HepG2 (cell line): ENCODE results near the gene OR4N5. TPM values are rescaled to one million over a fixed set of nuclear protein-coding genes. Genes with fewer than 3 reads are reported as not detected.

Experiments used
- ATAC-seq: fragments of 200-7000 bp; cut with Tn5 transposase; 3 replicates; pipeline ENCODE4 v1.9.1; 2020; ENCODE audit warnings: mild to moderate bottlenecking, moderate library complexity
- BruUV-seq: library from RNA; stranded (reverse); fragments of 400-500 nt; replicated peaks from 2 replicates; lab custom pipeline; 2021; lab: Mats Ljungman, UMichigan
- CTCF ChIA-PET: fragments of 300-600 bp; formaldehyde crosslinking; extraction: SDS; loops from one replicate; lab custom pipeline; 2021; ENCODE audit warnings: low total read pairs, inconsistent platforms, low intra/inter-chr PET ratio; lab: Yijun Ruan, JAX
- POLR2A ChIA-PET: fragments of 350-600 bp; sonication (Branson Sonifier 250); formaldehyde crosslinking; loops from one replicate; lab custom pipeline; 2020; ENCODE audit warnings: antibody characterized with exemption, inconsistent platforms; lab: Yijun Ruan, JAX
- DNase-seq: peaks from one replicate; pipeline ENCODE4 v3.0.0-alpha.2; 2015; ENCODE audit warnings: low spot score
- FAIRE-seq: peaks from 3 replicates; lab custom pipeline; 2011; peaks lifted over from hg19 to GRCh38; lab: Jason Lieb, UNC
- H2AFZ ChIP-seq: one replicate; pipeline ENCODE4 v1.6.1; 2011; ENCODE audit warnings: low read length, inconsistent platforms
- H3K27ac ChIP-seq: fragments of 300-600 bp; 3 replicates; pipeline ENCODE4 v1.8.0; 2011; ENCODE audit warnings: mixed run types, mild to moderate bottlenecking, mixed read lengths, low read length, inconsistent platforms; ENCODE audit not compliant: insufficient read depth; ENCODE audit errors: extremely low read length
- H3K27me3 ChIP-seq, 2 experiments: fragments of 200-600 bp in 1 of 2; 2 replicates in 1 of 2; 3 replicates in 1 of 2; pipeline versions ENCODE4 v1.6.0 to v1.8.0; 2011; ENCODE audit warnings: low read length in 2 of 2, mild to moderate bottlenecking in 2 of 2, moderate library complexity in 2 of 2, inconsistent platforms in 1 of 2; ENCODE audit not compliant: insufficient read depth in 2 of 2, control insufficient read depth in 1 of 2
- H3K36me3 ChIP-seq, 2 experiments: fragments of 200-600 bp in 1 of 2; replicated peaks in 1 of 2; 2 replicates in 1 of 2; 3 replicates in 1 of 2; pipeline versions ENCODE4 v1.5.1 to v1.8.0; 2011; ENCODE audit warnings: low read length in 2 of 2, inconsistent platforms in 1 of 2; ENCODE audit not compliant: insufficient read depth in 2 of 2, control insufficient read depth in 1 of 2
- H3K4me1 ChIP-seq: 2 replicates; pipeline ENCODE4 v1.5.1; 2012; ENCODE audit warnings: low read length, inconsistent platforms; ENCODE audit not compliant: insufficient read depth
- H3K4me2 ChIP-seq: 2 replicates; pipeline ENCODE4 v1.6.0; 2011; ENCODE audit warnings: low read depth, low read length, inconsistent platforms
- H3K4me3 ChIP-seq, 3 experiments: fragments of 200-600 bp in 1 of 3; sonication (generic), shearing (Covaris generic) in 1 of 3; replicated peaks in 1 of 3; 2 replicates each; pipeline ENCODE4 v1.5.1; 2011 to 2016; ENCODE audit warnings: low read length in 3 of 3, inconsistent platforms in 2 of 3, low read depth in 2 of 3, mild to moderate bottlenecking in 2 of 3, control low read depth in 1 of 3, mixed read lengths in 1 of 3; ENCODE audit not compliant: insufficient read depth in 1 of 3
- H3K79me2 ChIP-seq: one replicate; pipeline ENCODE4 v1.6.1; 2011; ENCODE audit warnings: low read length, inconsistent platforms; ENCODE audit not compliant: insufficient read depth
- H3K9ac ChIP-seq: 2 replicates; pipeline ENCODE4 v1.6.0; 2011; ENCODE audit warnings: mild to moderate bottlenecking, low read depth, low read length, inconsistent platforms; ENCODE audit not compliant: insufficient read depth
- H3K9me3 ChIP-seq: 2 replicates; pipeline ENCODE4 v1.5.1; 2012; ENCODE audit warnings: mild to moderate bottlenecking, low read length
- H4K20me1 ChIP-seq: 2 replicates; pipeline ENCODE4 v1.6.0; 2011; ENCODE audit warnings: inconsistent platforms, mild to moderate bottlenecking, low read length, moderate library complexity; ENCODE audit not compliant: insufficient read depth
- ZNF431 ChIP-seq: sonication (generic); formaldehyde crosslinking; IDR thresholded peaks from 2 replicates; pipeline ENCODE4 v1.9.0; 2022; ENCODE audit warnings: missing genetic modification reagents, low read depth, mild to moderate bottlenecking, borderline replicate concordance
- ZNF713 ChIP-seq: sonication (generic); formaldehyde crosslinking; IDR thresholded peaks from 2 replicates; pipeline ENCODE4 v1.4.0; 2020; ENCODE audit warnings: mild to moderate bottlenecking, missing genetic modification reagents
- WGBS: methylation state at CpG from one replicate; pipeline ENCODE4 v1.1.6; 2017; ENCODE audit warnings: low lambda C conversion rate; 5-methylcytosine and 5-hydroxymethylcytosine counted together
- in situ Hi-C: cut with HindIII; loops from 2 replicates; pipeline ENCODE4 v1.10.0; 2017; ENCODE audit warnings: low pct_unique_long_range_greater_than_20kb; ENCODE audit not compliant: extremely low pct_ligation_motif_present
- intact Hi-C: fragments of 100-400 bp; cut with micrococcal nuclease; formaldehyde crosslinking; loops from one replicate; pipeline ENCODE4 v1.10.0; 2022; ENCODE audit not compliant: unreplicated experiment
- polyA plus RNA-seq, 8 experiments: library from polyadenylated mRNA; depleted of rRNA in 3 of 8; stranded (reverse) in 7 of 8; unstranded in 1 of 8; fragments of >200 nt; fragmentation: Illumina TruSeq in 4 of 8; extraction: Trizol in 4 of 8; gene quantifications; 2 replicates each; pipeline versions ENCODE4 v1.2.1 to v1.2.3, GENCODE V29; 2011 to 2016; ENCODE audit warnings: low read depth in 4 of 8, missing spikeins in 1 of 8, mixed read lengths in 1 of 8; ENCODE audit not compliant: insufficient read depth in 1 of 8
- total RNA-seq, 5 experiments: library from RNA; depleted of rRNA; stranded (reverse); fragments of >200 nt; fragmentation: Illumina TruSeq; extraction: Trizol; gene quantifications; 2 replicates each; pipeline ENCODE4 v1.2.3, GENCODE V29; 2016; ENCODE audit warnings: low read depth in 1 of 5
- TF ChIP-seq, protein P1 (sequence below), 2 experiments: IDR thresholded peaks; 2 replicates each; pipeline ENCODE4 v1.6.1; 2011 to 2012; ENCODE audit warnings: low read length in 2 of 2, borderline replicate concordance in 1 of 2, low read depth in 1 of 2, mild to moderate bottlenecking in 1 of 2, moderate library complexity in 1 of 2

OR4N5 gene
- total and polyA plus RNA-seq, 2 of the 13 experiments (the other 11 are each of a cell fraction or from before 2014, with no cell fraction given), result not detected

DNA sequence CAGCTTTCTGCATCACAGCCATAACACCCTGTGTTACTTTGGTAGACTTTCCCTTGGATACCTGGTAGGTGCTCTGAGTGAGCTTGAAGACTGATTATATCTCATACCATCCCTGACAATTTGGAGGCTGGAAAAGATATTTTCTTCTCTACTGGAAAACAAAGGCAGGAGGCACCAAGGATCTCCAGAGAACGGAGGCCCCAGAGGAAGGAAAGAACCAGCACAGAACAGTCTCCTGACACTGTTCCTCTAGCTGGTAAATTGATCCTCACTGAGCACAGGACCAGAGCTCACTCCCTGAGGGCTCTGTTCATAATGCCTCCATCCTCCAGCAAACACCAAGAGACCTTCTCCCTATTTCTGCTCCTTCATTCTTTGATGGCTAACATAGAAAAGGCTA lies 52.0 kb downstream of the OR4N5 start, which contains the start of gene OR11G2:
OR11G2 (plus strand) TSS at position 301 of the 400 bp plus-strand sequence. CDS start 6,542 bp downstream, outside the sequence.
- CTCF ChIA-PET, result no interaction called here

DNA sequence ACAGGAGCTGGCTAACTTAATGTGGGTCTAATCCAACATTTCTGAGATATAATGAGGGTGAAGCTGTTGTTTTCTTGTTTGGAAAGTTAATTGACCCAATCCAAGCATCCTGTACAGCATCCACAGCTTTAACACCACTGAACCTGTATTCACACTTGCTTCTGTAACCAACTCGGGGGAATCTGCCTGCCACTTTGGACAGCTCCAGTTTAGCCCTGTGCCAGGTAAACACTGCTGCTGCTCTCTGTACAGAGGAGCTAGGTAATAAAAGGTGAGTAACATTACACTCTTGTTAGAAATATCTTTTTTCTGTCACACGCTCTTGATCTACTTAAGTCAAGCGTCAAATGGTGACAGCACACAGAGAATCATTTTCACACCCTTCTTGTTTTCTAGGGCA lies 52.8 kb downstream of the OR4N5 start:
- H4K20me1 ChIP-seq, result no peaks in the 10 kb centered on the region
- no peak overlapping the region for H3K9ac ChIP-seq
- ChIA-PET CTCF (no interaction called here), POLR2A (no interaction called here)
- BruUV-seq, result no TSS peak
- intact Hi-C loops (no loop called here), in situ Hi-C loops (no loop called here)
- H3K9me3 ChIP-seq, result no peaks in the 10 kb centered on the region
- WGBS, result 4% methylated on average over 3 of the region's 3 CpGs
- H3K79me2 ChIP-seq, result no peaks in the 10 kb centered on the region
- peak; percentile 34 for FAIRE-seq
- H3K27me3 ChIP-seq, result no peaks in the 10 kb centered on the region
- no peak for DNase-seq
- H3K27ac ChIP-seq, result no peak overlapping the region
- H3K4me1 ChIP-seq, result no peaks in the 10 kb centered on the region
- no peak overlapping the region for H3K4me2 ChIP-seq
- H3K4me3 ChIP-seq, result no peak overlapping the region
- H3K36me3 ChIP-seq, result no peaks in the 10 kb centered on the region
- no peak for ATAC-seq
- H2AFZ ChIP-seq, result no peak overlapping the region
- no peak for TF ChIP-seq ZNF713 (CRISPR knock-in tag)
- TF ChIP-seq, protein P1, sequence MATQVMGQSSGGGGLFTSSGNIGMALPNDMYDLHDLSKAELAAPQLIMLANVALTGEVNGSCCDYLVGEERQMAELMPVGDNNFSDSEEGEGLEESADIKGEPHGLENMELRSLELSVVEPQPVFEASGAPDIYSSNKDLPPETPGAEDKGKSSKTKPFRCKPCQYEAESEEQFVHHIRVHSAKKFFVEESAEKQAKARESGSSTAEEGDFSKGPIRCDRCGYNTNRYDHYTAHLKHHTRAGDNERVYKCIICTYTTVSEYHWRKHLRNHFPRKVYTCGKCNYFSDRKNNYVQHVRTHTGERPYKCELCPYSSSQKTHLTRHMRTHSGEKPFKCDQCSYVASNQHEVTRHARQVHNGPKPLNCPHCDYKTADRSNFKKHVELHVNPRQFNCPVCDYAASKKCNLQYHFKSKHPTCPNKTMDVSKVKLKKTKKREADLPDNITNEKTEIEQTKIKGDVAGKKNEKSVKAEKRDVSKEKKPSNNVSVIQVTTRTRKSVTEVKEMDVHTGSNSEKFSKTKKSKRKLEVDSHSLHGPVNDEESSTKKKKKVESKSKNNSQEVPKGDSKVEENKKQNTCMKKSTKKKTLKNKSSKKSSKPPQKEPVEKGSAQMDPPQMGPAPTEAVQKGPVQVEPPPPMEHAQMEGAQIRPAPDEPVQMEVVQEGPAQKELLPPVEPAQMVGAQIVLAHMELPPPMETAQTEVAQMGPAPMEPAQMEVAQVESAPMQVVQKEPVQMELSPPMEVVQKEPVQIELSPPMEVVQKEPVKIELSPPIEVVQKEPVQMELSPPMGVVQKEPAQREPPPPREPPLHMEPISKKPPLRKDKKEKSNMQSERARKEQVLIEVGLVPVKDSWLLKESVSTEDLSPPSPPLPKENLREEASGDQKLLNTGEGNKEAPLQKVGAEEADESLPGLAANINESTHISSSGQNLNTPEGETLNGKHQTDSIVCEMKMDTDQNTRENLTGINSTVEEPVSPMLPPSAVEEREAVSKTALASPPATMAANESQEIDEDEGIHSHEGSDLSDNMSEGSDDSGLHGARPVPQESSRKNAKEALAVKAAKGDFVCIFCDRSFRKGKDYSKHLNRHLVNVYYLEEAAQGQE (IDR thresholded peaks at IDR 0.05; ENCODE audit: borderline replicate concordance in 1 of 2, low read depth in 1 of 2, low read length in 2 of 2), result peak in 1 of 2 experiments; percentile 77; a peak in 3 of 4 replicates

More for the DNA sequence above, 52.0 kb downstream of the OR4N5 start, which contains the start of gene OR11G2:
- POLR2A ChIA-PET, result no interaction called here
- DNase-seq, result no peak
- no peak for FAIRE-seq
- intact Hi-C loops, result no loop called here
- WGBS, result 0% methylated on average over 1 of the region's 1 CpG
- Histone ChIP-seq H3K4me2 (no peak within 1 kb of the TSS), H3K27me3 (no peaks in the 10 kb centered on the region), H3K27ac (no peak within 1 kb of the TSS), H3K36me3 (no peaks in the 10 kb centered on the region), H2AFZ (no peak within 1 kb of the TSS), H3K9me3 (no peaks in the 10 kb centered on the region), H3K4me1 (no peaks in the 10 kb centered on the region), H3K79me2 (no peaks in the 10 kb centered on the region), H3K9ac (no peak within 1 kb of the TSS), H3K4me3 (no peak within 1 kb of the TSS), H4K20me1 (no peaks in the 10 kb centered on the region)
- no peak for ATAC-seq
- in situ Hi-C loops, result no loop called here
- TF ChIP-seq ZNF431 (CRISPR knock-in tag), result no peak
- BruUV-seq, result no TSS peak
